Measurements from ENCODE around the gene KLHL12.

The KLHL12 gene

DNA sequence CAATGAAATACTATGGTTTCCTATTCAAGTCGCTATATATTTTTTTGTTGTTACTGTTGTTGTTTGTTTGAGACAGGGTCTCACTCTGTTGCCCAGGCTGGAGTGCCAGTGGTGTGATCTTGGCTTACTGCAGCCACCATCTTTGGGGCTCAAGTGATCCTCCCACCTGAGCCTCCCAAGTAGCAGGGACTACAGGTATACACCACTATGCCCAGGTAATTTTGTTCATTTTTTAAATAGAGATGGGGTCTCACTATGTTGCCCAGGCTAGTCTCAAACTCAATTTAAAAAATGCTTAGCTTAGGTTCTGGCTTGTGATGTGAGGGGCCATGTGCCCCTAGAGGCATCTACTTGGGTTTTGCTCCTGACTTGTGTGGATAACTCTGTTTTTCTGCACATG lies 47.9 kb downstream of the KLHL12 start:
- DNase-seq = no peak

DNA sequence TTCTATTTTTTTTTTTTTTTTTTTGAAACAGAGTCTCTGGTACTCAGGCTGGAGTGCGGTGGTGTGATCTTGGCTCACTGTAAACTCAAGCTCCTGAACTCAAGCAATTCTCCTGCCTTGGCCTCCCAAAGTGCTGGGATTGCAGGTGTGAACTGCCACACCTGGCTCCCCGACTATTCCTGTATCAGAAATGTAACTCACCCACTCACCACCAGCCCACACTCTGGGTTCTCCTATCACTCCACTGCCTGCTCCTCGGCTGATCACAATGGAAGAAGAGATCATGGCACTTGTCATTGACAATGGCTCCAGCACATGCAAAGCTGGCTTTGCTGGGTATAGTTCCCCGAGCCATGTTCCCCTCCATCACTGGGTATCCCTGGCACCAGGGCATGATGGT lies 54.0 kb downstream of the KLHL12 start:
- no peak for DNase-seq

DNA sequence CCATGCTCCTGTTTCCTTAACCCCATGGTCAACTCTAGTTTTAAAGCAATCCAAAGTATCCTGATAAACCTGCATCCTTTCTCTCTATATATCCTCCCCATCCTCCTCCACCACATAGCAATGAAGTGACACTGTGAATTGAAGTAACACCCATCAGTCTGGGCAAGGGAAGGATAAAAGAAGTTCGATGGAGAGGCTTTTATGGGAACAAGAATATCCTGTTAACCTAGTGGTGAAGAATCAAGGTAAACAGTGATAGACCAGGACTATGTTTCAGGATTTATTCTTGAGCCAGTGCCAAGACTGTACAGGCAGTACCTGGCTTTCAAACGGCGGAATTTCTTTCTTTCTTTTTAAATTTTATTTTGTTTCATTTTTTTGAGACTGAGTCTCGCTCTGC lies 55.7 kb downstream of the KLHL12 start:
- DNase-seq = no peak

- DNase-seq = no peak
These were observed 64.1 kb downstream of the KLHL12 start for GRCh38 chr1:202862679-202863560.

GRCh38 chr1:202861420-202862132 lies 65.5 kb downstream of the KLHL12 start:
- DNase-seq = peak; percentile 22

DNA sequence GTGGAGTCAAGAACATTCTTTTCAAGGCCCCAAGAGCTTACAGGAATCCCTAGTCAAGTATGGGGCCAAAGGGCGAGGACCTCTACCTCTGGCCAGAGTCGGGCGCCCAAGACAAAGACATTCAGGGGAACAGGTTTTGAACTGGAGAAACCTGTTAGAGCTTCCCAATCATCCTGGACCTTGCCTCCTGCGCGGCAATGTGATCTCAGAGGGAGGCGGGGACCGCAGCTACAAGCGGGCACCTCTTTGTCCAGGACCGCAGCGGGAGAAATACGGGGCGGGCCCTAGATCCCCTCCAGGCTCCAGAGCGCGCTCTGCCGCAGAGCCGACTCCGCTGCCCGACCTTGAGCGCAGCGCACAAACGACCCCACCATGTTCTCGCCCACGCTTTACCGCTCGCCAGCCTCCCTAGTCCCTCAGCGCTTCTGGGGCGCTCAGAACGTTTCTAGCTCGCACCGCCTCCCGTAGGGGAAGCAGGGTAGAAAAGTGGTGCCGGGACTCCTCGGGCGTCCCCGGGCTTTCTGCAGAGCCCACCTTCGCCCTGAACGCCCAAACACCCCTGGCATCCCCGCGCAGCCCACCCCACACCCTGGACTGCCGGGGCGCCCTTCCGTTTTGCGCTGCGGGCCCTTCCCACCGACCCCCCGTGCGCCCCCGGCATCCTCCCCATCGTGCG lies 66.2 kb downstream of the KLHL12 start:
- peak; percentile 44 for DNase-seq

DNA sequence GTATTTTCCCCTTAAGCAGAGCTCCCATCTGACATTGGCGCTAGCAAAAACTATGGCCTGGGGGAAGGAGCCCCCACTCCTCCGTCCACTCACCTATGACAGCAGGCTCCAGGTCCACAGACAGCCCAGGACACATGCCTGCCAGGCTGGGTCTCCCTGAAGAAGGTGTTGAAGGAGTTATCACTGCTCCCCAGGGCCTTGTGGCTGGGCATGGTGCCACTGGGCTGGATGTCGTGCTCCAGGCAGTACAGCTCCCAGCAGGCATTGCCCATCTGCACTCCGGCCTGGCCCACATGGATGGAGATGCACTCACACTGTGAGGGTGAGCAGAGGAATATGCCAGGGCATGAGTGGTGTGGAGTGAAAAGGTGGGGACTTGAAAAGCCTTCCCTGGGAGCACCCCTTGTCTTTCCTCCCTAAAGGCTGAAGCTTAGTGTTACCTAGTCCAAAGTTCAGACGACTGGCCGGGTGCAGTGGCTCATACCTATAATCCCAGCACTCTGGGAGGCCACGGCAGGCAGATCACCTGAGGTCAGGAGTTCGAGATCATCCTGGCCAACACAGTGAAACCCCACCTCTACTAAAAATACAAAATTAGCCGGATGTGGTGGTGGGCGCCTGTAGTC lies 68.1 kb downstream of the KLHL12 start:
- DNase-seq = no peak

GRCh38 chr1:202858331-202858730 lies 68.7 kb downstream of the KLHL12 start:
- no peak for DNase-seq

DNA sequence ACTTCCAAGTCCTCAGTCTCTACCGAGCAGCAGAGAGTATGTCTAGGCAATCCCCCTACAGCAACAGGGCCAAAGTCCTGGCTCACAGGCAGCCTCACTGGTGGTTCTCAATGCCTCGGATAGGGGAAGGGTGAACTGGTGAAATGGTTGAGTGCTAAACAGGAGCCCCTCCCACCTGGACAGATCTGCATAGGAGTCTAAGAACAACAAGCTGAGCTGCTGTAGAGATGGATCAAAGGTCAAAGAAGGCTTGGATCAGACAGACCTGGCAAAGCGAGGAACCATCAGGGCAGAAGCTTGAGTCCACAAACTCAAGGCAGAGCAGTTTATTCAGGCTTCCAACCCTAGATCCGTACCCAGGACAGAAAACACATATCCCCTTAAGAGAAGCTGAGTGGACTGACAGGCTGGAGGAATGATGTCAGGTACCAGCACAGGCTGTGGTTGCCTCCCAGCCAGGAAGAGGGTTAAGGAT lies 69.9 kb downstream of the KLHL12 start:
- DNase-seq = no peak

GRCh38 chr1:202856014-202856413 lies 71.0 kb downstream of the KLHL12 start:
- no peak for DNase-seq

DNA sequence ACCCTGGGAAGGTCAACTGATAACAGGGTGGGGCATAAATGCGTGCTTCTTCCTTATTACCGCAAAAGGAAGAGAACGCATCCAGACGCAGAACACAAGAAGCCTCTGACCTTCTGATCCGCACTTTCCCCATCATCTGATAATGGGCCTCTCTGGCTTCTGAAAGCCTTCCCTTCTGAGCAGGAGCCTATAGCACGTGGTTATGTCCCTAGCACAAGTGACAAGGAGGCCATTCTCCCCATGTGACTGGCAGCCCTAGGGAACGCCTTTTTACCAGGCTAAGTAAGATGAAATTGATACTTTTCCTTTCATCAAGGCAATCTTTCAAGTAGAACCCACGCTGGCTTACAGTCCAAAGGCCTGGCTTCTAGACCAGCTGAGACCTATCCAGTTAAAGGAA lies 72.2 kb downstream of the KLHL12 start:
- no peak for DNase-seq

- DNase-seq = peak; percentile 20
These were observed 74.7 kb downstream of the KLHL12 start for GRCh38 chr1:202852163-202852904.

DNA sequence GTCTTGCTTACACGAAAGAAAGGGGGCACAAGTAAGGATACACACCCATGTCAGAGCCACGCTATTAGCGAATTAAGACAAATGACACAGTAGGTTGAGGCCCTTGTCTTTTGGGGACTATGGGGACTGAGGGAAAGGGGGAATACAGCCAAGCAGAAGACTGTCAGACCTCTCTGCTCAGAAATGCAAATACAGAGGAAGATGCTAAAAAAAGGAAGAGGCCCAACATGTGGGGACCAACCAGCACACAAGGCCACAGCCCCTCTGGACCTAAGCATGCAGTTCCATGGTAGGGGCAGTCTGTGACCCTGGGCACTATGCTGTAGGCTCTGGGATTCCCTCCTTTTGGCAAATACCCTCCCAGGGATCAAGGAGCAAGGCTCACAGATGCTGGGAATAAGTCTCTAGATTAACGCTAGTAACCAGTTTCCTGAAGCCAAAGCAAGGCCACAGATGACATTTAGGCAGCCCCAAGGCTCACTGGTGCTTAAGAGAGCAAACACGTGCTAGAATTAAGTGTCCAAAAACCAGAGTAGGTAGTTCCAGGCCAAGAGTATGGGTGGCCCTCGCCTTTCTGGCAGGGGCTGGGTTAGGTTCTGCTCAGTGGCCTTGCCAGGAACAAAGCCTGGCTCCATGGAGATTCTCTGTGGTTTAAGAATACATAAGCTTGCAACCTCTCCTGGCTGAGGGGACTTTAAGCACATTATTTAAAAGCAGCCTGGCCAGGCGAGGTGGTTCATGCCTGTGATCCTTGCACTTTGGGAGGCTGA lies 76.3 kb downstream of the KLHL12 start:
- DNase-seq = no peak

DNA sequence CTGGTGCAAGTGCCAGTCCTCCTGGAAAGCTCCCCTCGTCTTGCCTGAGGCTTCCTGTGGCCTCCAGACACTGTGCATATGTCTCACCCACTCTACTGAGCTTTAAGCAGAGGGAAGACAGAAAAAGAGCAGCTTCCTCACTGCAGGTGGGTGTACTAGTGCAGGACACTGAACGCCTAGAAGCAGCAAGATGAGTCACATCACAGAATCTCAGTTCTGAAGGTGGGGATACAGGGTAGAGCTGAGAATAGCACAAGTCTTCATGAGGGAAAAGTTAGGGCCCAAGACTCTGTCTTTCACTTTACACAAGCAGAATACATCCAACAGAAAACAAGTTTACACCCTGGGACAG lies 78.9 kb downstream of the KLHL12 start:
- DNase-seq = no peak

GRCh38 chr1:202844935-202845334 lies 82.1 kb downstream of the KLHL12 start:
- no peak for DNase-seq

DNA sequence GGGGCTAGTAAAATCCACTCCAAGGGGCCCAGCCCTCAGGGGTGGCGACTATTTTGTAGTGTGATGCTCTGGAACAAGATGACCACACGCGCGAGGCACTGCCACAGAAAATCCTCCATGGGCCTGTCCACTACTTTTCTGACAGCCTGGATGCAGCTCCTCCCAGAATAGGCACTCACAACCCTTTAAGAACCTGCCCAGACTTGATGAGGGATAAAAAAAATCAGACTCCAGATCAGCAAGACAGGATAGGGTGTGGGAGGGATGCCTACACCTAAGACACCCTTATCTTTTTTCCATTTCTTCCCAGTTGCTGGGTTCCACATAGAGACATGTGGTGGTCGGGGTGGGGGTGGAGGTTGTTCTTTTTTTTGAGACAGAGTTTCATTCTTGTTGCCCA lies 82.8 kb downstream of the KLHL12 start:
- DNase-seq = no peak

DNA sequence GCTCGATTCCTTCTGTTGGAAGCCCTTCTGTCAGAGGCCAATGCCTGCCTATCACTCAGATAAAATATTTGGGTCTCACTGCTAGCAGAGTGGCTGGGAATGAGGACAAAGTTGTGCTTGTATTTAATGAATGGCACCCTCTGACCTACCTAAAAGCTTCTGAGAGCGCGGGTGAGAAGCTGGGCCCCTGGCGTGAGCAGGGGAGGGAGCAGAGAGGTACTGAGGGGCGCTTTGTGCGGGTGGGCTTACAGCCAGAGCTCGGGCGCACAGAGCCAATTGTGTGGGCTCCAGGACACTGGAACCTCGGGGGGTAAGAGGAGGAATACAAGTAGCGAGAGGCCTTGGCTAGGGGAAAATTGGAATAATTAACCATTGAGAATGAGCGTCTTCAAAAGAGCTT lies 84.0 kb downstream of the KLHL12 start:
- no peak for DNase-seq
